Natural killer cell (primary cell): ENCODE data around the gene HYOU1. TPM values are rescaled to one million over a fixed set of nuclear protein-coding genes. Genes with fewer than 3 reads are reported as not detected.
"Not testable (repeated sequence)": the region's sequence is repeated elsewhere in the genome, so short reads cannot be mapped to it uniquely, and the experiment has no call there.

Experiments used
- ATAC-seq, 3 donors: fragments of 150-1000 bp in 2 of 3; fragments of 200-7000 bp in 1 of 3; cut with Tn5 transposase; 1 replicate in 1 of 3; 2 replicates in 2 of 3; pipeline ENCODE4 v1.10.0; 2021; ENCODE audit warnings: mild to moderate bottlenecking in 2 of 3, moderate library complexity in 2 of 3
- DNase-seq, 2 donors: peaks; one replicate each; pipeline versions ENCODE4 v3.0.0 to v3.0.0-alpha.2; 2013 to 2021; ENCODE audit warnings: mixed read lengths in 1 of 2
- H3K27ac ChIP-seq: one replicate; pipeline ENCODE4 v1.5.1; 2013; ENCODE audit warnings: mild to moderate bottlenecking, low read length
- H3K27me3 ChIP-seq: one replicate; pipeline ENCODE4 v1.6.1; 2013; ENCODE audit warnings: low read length; ENCODE audit not compliant: control insufficient read depth, insufficient read depth
- H3K36me3 ChIP-seq: one replicate; pipeline ENCODE4 v1.6.1; 2013; ENCODE audit warnings: low read length; ENCODE audit not compliant: control insufficient read depth, insufficient read depth
- H3K4me1 ChIP-seq: one replicate; pipeline ENCODE4 v1.6.1; 2013; ENCODE audit warnings: low read length; ENCODE audit not compliant: control insufficient read depth, insufficient read depth
- H3K4me3 ChIP-seq: one replicate; pipeline ENCODE4 v1.5.1; 2013; ENCODE audit warnings: low read length
- H3K9me3 ChIP-seq: one replicate; pipeline ENCODE4 v1.6.1; 2013; ENCODE audit warnings: low read length; ENCODE audit not compliant: control insufficient read depth, insufficient read depth
- H3K27ac Mint-ChIP-seq, 2 donors: one replicate each; pipeline ENCODE4 v1.8.0; 2022; ENCODE audit warnings: mild to moderate bottlenecking in 2 of 2, mixed read lengths in 2 of 2, moderate library complexity in 1 of 2
- H3K27me3 Mint-ChIP-seq, 2 donors: one replicate each; pipeline ENCODE4 v1.8.0; 2022; ENCODE audit warnings: low read depth in 2 of 2, mixed read lengths in 2 of 2
- H3K36me3 Mint-ChIP-seq: one replicate; pipeline ENCODE4 v1.8.0; 2022; ENCODE audit warnings: mixed read lengths
- H3K4me1 Mint-ChIP-seq, 2 donors: one replicate each; pipeline ENCODE4 v1.8.0; 2022; ENCODE audit warnings: mixed read lengths in 2 of 2
- H3K4me3 Mint-ChIP-seq: one replicate; pipeline ENCODE4 v1.8.0; 2022; ENCODE audit warnings: mild to moderate bottlenecking, moderate library complexity, mixed read lengths
- H3K9me3 Mint-ChIP-seq, 2 donors: one replicate each; pipeline ENCODE4 v1.8.0; 2022; ENCODE audit warnings: mixed read lengths in 2 of 2
- CTCF ChIP-seq: fragments of 200-600 bp; IDR thresholded peaks from one replicate; pipeline ENCODE4 v1.8.0; 2022; ENCODE audit warnings: antibody characterized with exemption
- WGBS: methylation state at CpG from one replicate; pipeline ENCODE4 v1.1.7; 2013; ENCODE audit warnings: missing lambda C conversion rate; ENCODE audit not compliant: insufficient coverage; 5-methylcytosine and 5-hydroxymethylcytosine counted together
- intact Hi-C: fragments of 100-400 bp; cut with micrococcal nuclease; formaldehyde crosslinking; loops from one replicate; pipeline ENCODE4 v1.14.2; 2022
- total RNA-seq, 4 donors: library from RNA; stranded (reverse); fragments of 120-200 nt in 1 of 4; gene quantifications; one replicate each; pipeline versions ENCODE4 v1.2.3 to v1.2.4, GENCODE V29; 2013 to 2022

Gene HYOU1, protein sequence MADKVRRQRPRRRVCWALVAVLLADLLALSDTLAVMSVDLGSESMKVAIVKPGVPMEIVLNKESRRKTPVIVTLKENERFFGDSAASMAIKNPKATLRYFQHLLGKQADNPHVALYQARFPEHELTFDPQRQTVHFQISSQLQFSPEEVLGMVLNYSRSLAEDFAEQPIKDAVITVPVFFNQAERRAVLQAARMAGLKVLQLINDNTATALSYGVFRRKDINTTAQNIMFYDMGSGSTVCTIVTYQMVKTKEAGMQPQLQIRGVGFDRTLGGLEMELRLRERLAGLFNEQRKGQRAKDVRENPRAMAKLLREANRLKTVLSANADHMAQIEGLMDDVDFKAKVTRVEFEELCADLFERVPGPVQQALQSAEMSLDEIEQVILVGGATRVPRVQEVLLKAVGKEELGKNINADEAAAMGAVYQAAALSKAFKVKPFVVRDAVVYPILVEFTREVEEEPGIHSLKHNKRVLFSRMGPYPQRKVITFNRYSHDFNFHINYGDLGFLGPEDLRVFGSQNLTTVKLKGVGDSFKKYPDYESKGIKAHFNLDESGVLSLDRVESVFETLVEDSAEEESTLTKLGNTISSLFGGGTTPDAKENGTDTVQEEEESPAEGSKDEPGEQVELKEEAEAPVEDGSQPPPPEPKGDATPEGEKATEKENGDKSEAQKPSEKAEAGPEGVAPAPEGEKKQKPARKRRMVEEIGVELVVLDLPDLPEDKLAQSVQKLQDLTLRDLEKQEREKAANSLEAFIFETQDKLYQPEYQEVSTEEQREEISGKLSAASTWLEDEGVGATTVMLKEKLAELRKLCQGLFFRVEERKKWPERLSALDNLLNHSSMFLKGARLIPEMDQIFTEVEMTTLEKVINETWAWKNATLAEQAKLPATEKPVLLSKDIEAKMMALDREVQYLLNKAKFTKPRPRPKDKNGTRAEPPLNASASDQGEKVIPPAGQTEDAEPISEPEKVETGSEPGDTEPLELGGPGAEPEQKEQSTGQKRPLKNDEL
- total RNA-seq = 100 to 1,000 TPM; 114 to 146 (median 123) TPM
- total RNA-seq (2013) = 69.9 TPM

DNA sequence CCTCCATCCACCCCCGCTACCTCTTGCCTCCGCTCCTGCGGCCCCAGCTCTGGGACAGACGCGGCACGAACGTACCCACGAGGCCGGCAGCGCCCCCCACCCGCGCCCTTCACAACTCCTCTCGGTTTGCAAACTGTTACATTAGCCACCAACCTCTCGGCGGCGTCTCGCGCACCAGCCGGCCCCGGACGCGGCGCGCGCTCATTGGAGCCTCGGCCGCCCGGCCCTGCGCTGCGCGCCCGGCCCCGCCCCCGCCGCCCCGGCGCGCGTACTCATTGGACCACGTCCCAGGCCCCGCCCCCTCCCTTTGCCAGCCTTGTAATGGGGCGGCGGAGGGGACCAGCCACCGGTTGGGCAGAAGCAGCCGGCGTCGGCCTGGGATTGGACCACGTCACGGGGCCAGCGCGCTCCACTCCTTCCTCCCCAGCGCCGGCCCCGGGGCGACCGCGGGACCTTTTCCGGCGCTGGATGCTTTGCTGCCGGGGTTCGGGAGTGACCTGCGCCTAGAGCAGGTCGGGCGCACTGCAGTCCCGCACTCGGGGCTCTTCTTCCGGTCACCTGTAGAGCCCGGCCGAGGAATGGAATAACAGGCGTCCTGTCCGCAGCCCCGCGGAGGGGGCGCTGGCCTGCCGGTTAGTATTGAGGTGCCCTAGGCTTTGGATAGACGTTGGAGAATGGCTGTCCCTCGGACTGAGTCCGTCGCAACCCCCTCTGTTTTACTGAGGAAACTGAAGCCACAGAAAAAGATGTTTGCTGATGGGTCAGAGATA lies at the start of gene HYOU1:
Gene HYOU1, minus strand, starts transcription at position 206 of the 770 bp plus-strand sequence. CDS start 1,045 bp downstream, outside the sequence.
- Histone ChIP-seq H3K36me3 (peaks cover 33% of the 10 kb centered on the region), H3K27ac (peak within 1 kb of the TSS; percentile 77), H3K27me3 (no peaks in the 10 kb centered on the region), H3K4me3 (peak within 1 kb of the TSS; percentile 70), H3K4me1 (peaks cover 24% of the 10 kb centered on the region), H3K9me3 (no peaks in the 10 kb centered on the region)
- peak within 1 kb of the TSS; percentile 96 to 98 for H3K27ac Mint-ChIP-seq
- ATAC-seq (peak; percentile 92 to 99 (median 93)), DNase-seq (peak; percentile 98)
- H3K4me3 Mint-ChIP-seq = peak within 1 kb of the TSS; percentile 98
- intact Hi-C loops = loop anchor here (1.0 to 10.0 kb wide), 7 partner anchors 10 to 138 kb away; partner anchors contain the start of genes CENATAC, RPS25, SLC37A4 and TRAPPC4
- WGBS = under 1% methylated on average over 79 of the region's 79 CpGs
- H3K9me3 Mint-ChIP-seq = no peaks in the 10 kb centered on the region
- H3K4me1 Mint-ChIP-seq = peaks cover 33 to 48% of the 10 kb centered on the region in 2 donors
- no peaks in the 10 kb centered on the region for H3K27me3 Mint-ChIP-seq
- no peak for TF ChIP-seq CTCF
- H3K36me3 Mint-ChIP-seq = peaks cover 14% of the 10 kb centered on the region

GRCh38 chr11:119103793-119104192 lies 46.8 kb upstream of the HYOU1 start:
- H3K27me3 ChIP-seq = no peaks in the 10 kb centered on the region
- H3K4me1 Mint-ChIP-seq = peaks cover 36 to 48% of the 10 kb centered on the region in 2 donors
- H3K27me3 Mint-ChIP-seq = no peaks in the 10 kb centered on the region
- no peaks in the 10 kb centered on the region for H3K9me3 ChIP-seq
- ATAC-seq = no peak
- H3K36me3 ChIP-seq = no peaks in the 10 kb centered on the region
- no peak overlapping the region for H3K27ac ChIP-seq
- H3K27ac Mint-ChIP-seq = peak overlapping the region in 1 of 2 donors; percentile 70
- DNase-seq = no peak
- no peak for TF ChIP-seq CTCF
- no peak overlapping the region for H3K4me3 ChIP-seq
- intact Hi-C loops = loop anchor here (5.0 kb wide), 1 partner anchor 86 kb away; the partner anchor contains the start of genes RPS25 and TRAPPC4
- 63% methylated on average over 3 of the region's 4 CpGs for WGBS
- H3K36me3 Mint-ChIP-seq = no peaks in the 10 kb centered on the region
- H3K4me3 Mint-ChIP-seq = peak overlapping the region; percentile 15
- peaks cover 46% of the 10 kb centered on the region for H3K4me1 ChIP-seq
- H3K9me3 Mint-ChIP-seq = no peaks in the 10 kb centered on the region

GRCh38 chr11:119103161-119103664 lies 46.2 kb upstream of the HYOU1 start:
- H3K4me3 ChIP-seq, H3K36me3 Mint-ChIP-seq, H3K27ac ChIP-seq, H3K9me3 ChIP-seq, H3K36me3 ChIP-seq, ATAC-seq, H3K27me3 Mint-ChIP-seq, H3K27me3 ChIP-seq, DNase-seq, H3K9me3 Mint-ChIP-seq: not testable (repeated sequence)
- H3K27ac Mint-ChIP-seq = peak overlapping the region in 1 of 2 donors; percentile 94
- peaks cover 40% of the 10 kb centered on the region for H3K4me1 ChIP-seq
- intact Hi-C loops = loop anchor here (5.0 kb wide), 1 partner anchor 86 kb away; the partner anchor contains the start of genes RPS25 and TRAPPC4
- peak overlapping the region; percentile 28 for H3K4me3 Mint-ChIP-seq
- WGBS = 96% methylated on average over 18 of the region's 18 CpGs
- peaks cover 30 to 42% of the 10 kb centered on the region in 2 donors for H3K4me1 Mint-ChIP-seq
